Colonic mucosa (tissue), 4 donors: Measurements from ENCODE around the gene ZSWIM8. TPM values are rescaled to one million over a fixed set of nuclear protein-coding genes. Genes with fewer than 3 reads are reported as not detected.
A peak's percentile ranks its signal among the peaks of the same experiment; 100 is the strongest.

Experiments
- DNase-seq: peaks from one replicate; pipeline ENCODE4 v3.0.0-alpha.2; 2020
- H3K27ac ChIP-seq: fragments of 200-600 bp; one replicate; pipeline ENCODE4 v1.8.0; 2021
- H3K27me3 ChIP-seq: fragments of 200-600 bp; one replicate; pipeline ENCODE4 v1.8.0; 2021
- H3K36me3 ChIP-seq: fragments of 200-600 bp; one replicate; pipeline ENCODE4 v1.8.0; 2021
- H3K4me1 ChIP-seq: fragments of 200-600 bp; one replicate; pipeline ENCODE4 v1.8.0; 2021; ENCODE audit warnings: mild to moderate bottlenecking
- H3K4me3 ChIP-seq: fragments of 200-600 bp; one replicate; pipeline ENCODE4 v1.8.0; 2021
- H3K9ac ChIP-seq, 2 donors: one replicate each; pipeline ENCODE4 v1.7.0; 2013; ENCODE audit warnings: control low read depth in 2 of 2, low read depth in 2 of 2, low read length in 2 of 2
- H3K9me3 ChIP-seq: fragments of 200-600 bp; one replicate; pipeline ENCODE4 v1.8.0; 2021
- intact Hi-C: fragments of 100-400 bp; cut with DNase I; formaldehyde crosslinking; loops from one replicate; pipeline ENCODE4 v1.14.1; 2022
- total RNA-seq, 2 donors: library from RNA; stranded (reverse); fragmentation: NEBNext Ultra II Directional in 1 of 2; extraction: Animal tissue kit (Norgen Biotek cat#: 25700) in 1 of 2; gene quantifications; one replicate each; pipeline ENCODE4 v1.2.1, GENCODE V29; 2021
- TF ChIP-seq, protein P1 (sequence below): fragments of 200-600 bp; IDR thresholded peaks from one replicate; pipeline ENCODE4 v1.8.0; 2022; ENCODE audit warnings: antibody characterized with exemption, mild to moderate bottlenecking
- donor health status: healthy.
- donor health status: DM: no; HTN: no; CAD: no.
- donor health status: DM: no; HTN: no; CAD: no.

Gene ZSWIM8
- total RNA-seq, 2 donors from 2014 or later = 74.7 to 77.1 TPM

DNA sequence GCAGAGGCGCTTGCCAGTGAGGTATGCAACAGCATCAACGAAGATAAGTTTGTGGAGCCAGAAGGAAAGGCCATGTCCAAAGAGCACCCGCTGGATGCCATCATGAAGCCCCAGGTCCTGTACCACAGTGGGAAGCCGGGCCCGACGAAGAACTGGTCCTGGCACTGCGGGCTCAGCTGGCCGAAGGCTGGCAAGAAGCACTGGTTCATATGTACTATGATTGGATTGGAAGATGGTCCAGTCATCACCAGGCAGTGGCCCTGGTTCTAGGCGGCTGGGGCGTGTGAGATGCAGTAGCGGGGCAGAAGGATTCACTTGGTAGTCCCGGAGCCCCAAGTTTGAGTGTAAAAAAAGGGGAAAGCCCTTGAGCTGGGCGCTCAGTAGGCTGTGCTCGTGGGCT lies 22.1 kb downstream of the ZSWIM8 start:
- Histone ChIP-seq H3K27me3 (no peaks in the 10 kb centered on the region), H3K27ac (no peak overlapping the region), H3K9me3 (no peaks in the 10 kb centered on the region), H3K9ac (no peak overlapping the region), H3K36me3 (peaks cover 7% of the 10 kb centered on the region), H3K4me1 (no peaks in the 10 kb centered on the region), H3K4me3 (no peak overlapping the region)
- intact Hi-C loops = no loop called here
- DNase-seq = no peak
- TF ChIP-seq, protein P1, sequence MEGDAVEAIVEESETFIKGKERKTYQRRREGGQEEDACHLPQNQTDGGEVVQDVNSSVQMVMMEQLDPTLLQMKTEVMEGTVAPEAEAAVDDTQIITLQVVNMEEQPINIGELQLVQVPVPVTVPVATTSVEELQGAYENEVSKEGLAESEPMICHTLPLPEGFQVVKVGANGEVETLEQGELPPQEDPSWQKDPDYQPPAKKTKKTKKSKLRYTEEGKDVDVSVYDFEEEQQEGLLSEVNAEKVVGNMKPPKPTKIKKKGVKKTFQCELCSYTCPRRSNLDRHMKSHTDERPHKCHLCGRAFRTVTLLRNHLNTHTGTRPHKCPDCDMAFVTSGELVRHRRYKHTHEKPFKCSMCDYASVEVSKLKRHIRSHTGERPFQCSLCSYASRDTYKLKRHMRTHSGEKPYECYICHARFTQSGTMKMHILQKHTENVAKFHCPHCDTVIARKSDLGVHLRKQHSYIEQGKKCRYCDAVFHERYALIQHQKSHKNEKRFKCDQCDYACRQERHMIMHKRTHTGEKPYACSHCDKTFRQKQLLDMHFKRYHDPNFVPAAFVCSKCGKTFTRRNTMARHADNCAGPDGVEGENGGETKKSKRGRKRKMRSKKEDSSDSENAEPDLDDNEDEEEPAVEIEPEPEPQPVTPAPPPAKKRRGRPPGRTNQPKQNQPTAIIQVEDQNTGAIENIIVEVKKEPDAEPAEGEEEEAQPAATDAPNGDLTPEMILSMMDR = no peak

GRCh38 chr10:73808021-73808815 lies 22.8 kb downstream of the ZSWIM8 start:
- Histone ChIP-seq H3K9me3 (no peaks in the 10 kb centered on the region), H3K4me1 (no peaks in the 10 kb centered on the region), H3K9ac (no peak overlapping the region), H3K27ac (no peak overlapping the region), H3K36me3 (peaks cover 7% of the 10 kb centered on the region), H3K4me3 (no peak overlapping the region), H3K27me3 (no peaks in the 10 kb centered on the region)
- TF ChIP-seq, protein P1 = no peak
- DNase-seq = no peak
- intact Hi-C loops = no loop called here

- Histone ChIP-seq H3K4me1 (no peaks in the 10 kb centered on the region), H3K27ac (no peak overlapping the region), H3K4me3 (no peak overlapping the region), H3K9me3 (no peaks in the 10 kb centered on the region), H3K27me3 (no peaks in the 10 kb centered on the region), H3K9ac (no peak overlapping the region), H3K36me3 (peaks cover 7% of the 10 kb centered on the region)
- intact Hi-C loops = no loop called here
- TF ChIP-seq, protein P1 = no peak
- no peak for DNase-seq
Measured at GRCh38 chr10:73809061-73809818, 23.8 kb downstream of the ZSWIM8 start.

DNA sequence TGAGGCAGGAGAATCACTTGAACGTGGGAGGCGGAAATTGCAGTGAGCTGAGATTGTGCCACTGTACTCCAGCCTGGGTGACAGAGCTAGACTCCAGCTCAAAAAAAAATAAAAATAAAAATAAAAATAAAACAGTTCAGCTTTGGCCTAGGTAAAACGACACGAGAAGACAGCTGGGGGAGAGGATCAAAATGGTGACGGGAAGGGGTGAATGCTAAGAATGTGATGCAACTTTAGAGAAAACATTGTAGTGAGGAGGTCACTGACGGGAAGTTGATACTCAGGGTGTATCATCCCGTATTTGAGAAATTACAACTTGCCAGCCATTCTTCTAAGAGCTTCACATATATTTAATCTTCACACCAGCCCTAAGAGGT lies 24.9 kb downstream of the ZSWIM8 start:
- intact Hi-C loops = no loop called here
- Histone ChIP-seq H3K9me3 (no peaks in the 10 kb centered on the region), H3K27me3 (no peaks in the 10 kb centered on the region), H3K4me3 (peak overlapping the region; percentile 93), H3K9ac (peak overlapping the region in 1 of 2 donors; percentile 76), H3K36me3 (peaks cover 5% of the 10 kb centered on the region), H3K4me1 (no peaks in the 10 kb centered on the region), H3K27ac (peak overlapping the region; percentile 90)
- no peak for DNase-seq
- TF ChIP-seq, protein P1 = no peak

DNA sequence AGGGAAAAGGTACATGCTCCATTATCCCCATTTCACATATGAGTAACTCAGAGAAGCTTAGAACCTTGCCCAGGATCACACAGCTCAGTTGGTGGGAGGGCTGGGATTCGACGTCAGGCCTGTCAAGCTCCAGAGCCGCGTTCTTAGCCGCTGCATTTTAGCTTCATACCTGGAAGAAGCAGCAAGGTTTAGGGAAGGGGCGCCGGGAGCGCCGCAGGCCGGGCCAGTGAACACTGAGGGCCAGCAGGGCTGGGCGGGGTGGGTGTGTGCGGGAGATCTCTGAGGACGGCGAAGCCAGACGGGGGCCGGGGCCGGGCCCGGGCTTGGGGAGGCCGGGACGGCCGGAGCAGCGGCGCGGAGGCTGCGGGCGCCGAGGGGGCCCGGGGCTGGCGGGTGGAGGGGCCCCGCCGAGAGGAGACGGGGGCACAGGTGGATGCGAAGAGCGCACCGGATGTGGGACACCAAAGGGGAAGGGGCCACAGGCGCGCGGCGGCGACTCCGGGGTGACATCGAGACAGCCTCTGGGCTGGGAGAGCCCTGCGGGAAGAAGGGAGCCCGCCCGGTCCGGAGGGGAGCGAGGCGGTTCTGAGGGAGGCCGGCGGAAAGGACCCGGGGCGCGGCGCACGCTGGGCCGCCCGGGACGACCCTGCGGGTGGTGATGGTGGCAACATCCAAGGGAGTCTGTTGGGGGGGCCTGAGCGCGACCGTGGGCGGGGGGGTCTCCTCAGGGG lies 25.5 kb downstream of the ZSWIM8 start:
- Histone ChIP-seq H3K9ac (peak overlapping the region; percentile 76 to 87), H3K9me3 (no peaks in the 10 kb centered on the region), H3K27me3 (no peaks in the 10 kb centered on the region), H3K27ac (peak overlapping the region; percentile 90), H3K4me1 (no peaks in the 10 kb centered on the region), H3K4me3 (peak overlapping the region; percentile 93), H3K36me3 (peaks cover 3% of the 10 kb centered on the region)
- TF ChIP-seq, protein P1 = no peak
- DNase-seq = peak; percentile 57
- intact Hi-C loops = no loop called here
